SKM-1 treated with dmso at 0.1 percent for 144 hours (cell line): Measurements from ENCODE around the gene MDM4.

Experiments used
- DNase-seq: peaks from one replicate; lab custom pipeline; 2025; ENCODE audit not compliant: unreplicated experiment; lab: John Stamatoyannopoulos, UW

Gene MDM4

DNA sequence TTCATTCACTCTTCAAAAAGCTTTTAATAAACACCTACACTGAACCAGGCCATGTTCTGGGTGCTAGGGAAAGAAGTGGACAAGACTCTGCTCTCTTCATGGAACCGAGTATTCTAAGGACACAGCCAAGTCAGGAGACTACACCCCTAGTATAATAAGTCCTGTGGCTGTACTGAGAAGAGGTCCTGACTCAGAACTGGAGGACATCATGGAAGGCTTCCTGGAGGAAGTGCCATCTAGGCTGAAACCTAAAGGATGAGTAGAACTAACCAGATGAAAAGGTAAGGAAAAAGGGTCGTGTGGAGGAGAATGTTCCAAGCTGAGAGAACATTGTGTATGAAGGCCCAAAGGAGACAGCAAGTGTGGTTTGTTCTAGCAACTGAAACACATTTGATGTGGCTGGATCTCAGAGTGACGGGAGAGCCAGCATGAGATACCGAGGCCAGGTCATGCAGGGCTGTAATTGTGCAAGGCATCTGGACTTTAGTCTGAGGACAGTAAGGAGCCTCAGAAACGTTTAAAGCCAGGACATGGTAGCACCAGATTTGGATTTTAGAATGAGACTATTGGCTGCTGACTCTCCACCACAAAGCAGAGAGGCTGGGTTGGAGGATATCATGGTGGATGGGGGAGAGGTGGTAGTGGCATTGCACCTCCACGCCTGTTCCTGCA is 86.8 kb downstream of the MDM4 start:
- no peak for DNase-seq

DNA sequence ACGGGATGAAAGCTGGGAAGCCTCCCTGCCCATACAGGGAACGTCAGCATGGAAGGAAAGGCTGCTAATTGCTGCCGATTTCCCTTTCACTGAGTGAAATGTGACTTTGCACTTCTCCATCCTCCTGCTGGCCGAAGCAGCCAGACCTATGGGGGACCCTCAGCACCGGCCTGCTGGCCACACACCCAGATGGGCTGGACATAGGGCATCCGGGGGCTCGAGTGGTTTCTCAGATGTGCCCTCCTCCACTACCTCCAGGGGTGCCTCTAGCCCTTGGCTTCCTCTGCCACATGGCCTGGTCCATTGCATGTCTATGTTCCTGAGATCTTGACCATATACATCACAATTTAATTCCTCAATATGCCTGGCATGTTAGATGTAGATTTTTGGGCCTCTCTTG is 89.6 kb downstream of the MDM4 start:
- DNase-seq = no peak
